GM12872 (cell line): ENCODE data around the gene TMEM272.

Experiments used
- CTCF ChIP-seq: IDR thresholded peaks from 3 replicates; pipeline ENCODE4 v1.5.1; 2011; ENCODE audit warnings: low read depth, mild to moderate bottlenecking, low read length, moderate library complexity; ENCODE audit not compliant: insufficient read depth

The TMEM272 gene

GRCh38 chr13:51881296-51881695 is 36.3 kb upstream of the TMEM272 start:
- no peak for TF ChIP-seq CTCF

GRCh38 chr13:51879133-51879532 is 34.2 kb upstream of the TMEM272 start:
- TF ChIP-seq CTCF = no peak

- TF ChIP-seq CTCF = no peak
Measured at GRCh38 chr13:51874651-51875050, 29.7 kb upstream of the TMEM272 start.

- no peak for TF ChIP-seq CTCF
Measured at GRCh38 chr13:51873837-51874236, 28.9 kb upstream of the TMEM272 start.

DNA sequence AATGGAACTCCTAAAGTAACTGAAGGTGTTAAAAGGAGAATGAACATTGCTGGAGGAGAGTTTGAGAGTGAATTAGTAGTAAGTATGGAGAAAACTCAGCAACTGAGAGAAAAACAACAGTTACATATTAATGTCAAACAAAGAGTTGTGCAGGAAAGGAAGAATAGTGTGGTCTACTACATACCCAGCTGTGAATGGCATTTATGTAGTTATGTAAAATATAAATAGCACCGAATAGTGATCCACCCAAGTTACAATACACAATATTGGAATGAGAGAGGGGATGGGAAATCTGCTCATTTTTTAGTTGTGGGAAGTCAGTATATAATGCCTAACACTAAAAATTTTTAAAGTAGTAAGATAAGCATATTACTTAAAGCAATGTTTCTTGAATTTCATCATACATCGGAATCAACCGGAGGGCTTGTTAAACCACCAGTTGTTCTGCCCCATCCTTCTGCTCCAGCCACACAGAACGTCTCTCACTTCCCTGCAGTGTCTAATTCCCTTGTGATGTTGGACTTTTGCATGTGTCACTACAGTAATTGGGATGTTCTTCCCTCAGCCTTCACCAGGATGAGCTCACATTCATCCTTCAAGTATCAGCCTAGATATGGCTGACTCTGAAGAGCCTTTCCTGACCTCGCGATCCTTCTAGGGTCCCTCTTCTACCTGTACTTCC is 28.3 kb upstream of the TMEM272 start:
- TF ChIP-seq CTCF = no peak

DNA sequence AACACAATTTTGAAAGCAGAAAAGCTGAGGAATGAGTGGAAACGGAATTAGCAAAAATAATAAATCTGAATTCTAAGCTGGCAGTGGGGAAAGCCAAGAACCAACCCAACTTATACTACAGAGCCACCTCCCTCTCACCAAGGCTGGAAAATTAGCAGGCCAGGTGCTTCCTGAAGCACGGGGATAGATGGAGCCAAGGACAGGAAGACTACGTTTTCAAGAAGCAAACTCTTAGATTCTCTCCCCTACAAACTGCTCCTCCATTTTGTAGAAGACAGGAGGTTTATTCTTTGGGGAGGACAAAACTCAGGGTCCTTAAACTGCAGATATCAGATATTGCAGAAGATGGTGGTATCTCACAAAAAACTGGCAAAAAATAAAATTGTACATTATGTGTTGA is 25.6 kb upstream of the TMEM272 start:
- no peak for TF ChIP-seq CTCF

- TF ChIP-seq CTCF = no peak
Measured at GRCh38 chr13:51869916-51870315, 24.9 kb upstream of the TMEM272 start.
